Spleen (tissue), 11 donors: ENCODE results near the gene HOXB9. TPM values are rescaled to one million over a fixed set of nuclear protein-coding genes. Genes with fewer than 3 reads are reported as not detected.

Source experiments
- DNase-seq: peaks from one replicate; pipeline ENCODE4 v3.0.0-alpha.2; 2020
- H3K27ac ChIP-seq, 8 donors: fragments of 200-600 bp; sonication (generic) in 7 of 8; 1 replicate in 4 of 8; 2 replicates in 4 of 8; pipeline versions ENCODE4 v1.5.0 to v1.8.0; 2016 to 2021; ENCODE audit warnings: inconsistent platforms in 4 of 8, mild to moderate bottlenecking in 4 of 8, moderate library complexity in 1 of 8
- H3K27me3 ChIP-seq, 7 donors: fragments of 200-600 bp; sonication (generic) in 6 of 7; replicated peaks in 1 of 7; 1 replicate in 4 of 7; 2 replicates in 3 of 7; pipeline versions ENCODE4 v1.5.0 to v1.8.0; 2016 to 2021; ENCODE audit warnings: inconsistent platforms in 3 of 7, mild to moderate bottlenecking in 1 of 7
- H3K36me3 ChIP-seq, 6 donors: fragments of 200-600 bp; sonication (generic) in 5 of 6; 1 replicate in 4 of 6; 2 replicates in 2 of 6; pipeline versions ENCODE4 v1.5.0 to v1.8.0; 2016 to 2021; ENCODE audit warnings: inconsistent platforms in 2 of 6
- H3K4me1 ChIP-seq, 6 donors: fragments of 200-600 bp; sonication (generic) in 5 of 6; 1 replicate in 3 of 6; 2 replicates in 3 of 6; pipeline versions ENCODE4 v1.5.0 to v1.8.0; 2016 to 2021; ENCODE audit warnings: inconsistent platforms in 3 of 6
- H3K4me3 ChIP-seq, 8 donors: fragments of 200-600 bp; sonication (generic) in 7 of 8; 1 replicate in 4 of 8; 2 replicates in 4 of 8; pipeline versions ENCODE4 v1.5.0 to v1.8.0; 2016 to 2021; ENCODE audit warnings: inconsistent platforms in 4 of 8, mild to moderate bottlenecking in 4 of 8, moderate library complexity in 2 of 8
- H3K9me3 ChIP-seq, 8 donors: fragments of 200-600 bp; sonication (generic) in 7 of 8; 1 replicate in 4 of 8; 2 replicates in 4 of 8; pipeline versions ENCODE4 v1.5.0 to v1.8.0; 2016 to 2021; ENCODE audit warnings: inconsistent platforms in 4 of 8
- POLR2A ChIP-seq, 3 donors: fragments of 450-650 bp; IDR thresholded peaks; one replicate each; pipeline ENCODE4 v1.5.1; 2017; ENCODE audit warnings: antibody characterized with exemption in 3 of 3, mild to moderate bottlenecking in 1 of 3
- POLR2AphosphoS5 ChIP-seq, 3 donors: sonication (generic); formaldehyde crosslinking; IDR thresholded peaks; one replicate each; pipeline ENCODE4 v1.5.1; 2017; ENCODE audit warnings: antibody characterized with exemption in 3 of 3
- WGBS, 5 donors: extraction: QIAGEN DNeasy Blood & Tissue Kit in 3 of 5; methylation state at CpG; one replicate each; pipeline versions ENCODE4 v1.1.5 to v1.1.7; 2013 to 2018; 5-methylcytosine and 5-hydroxymethylcytosine counted together
- intact Hi-C: fragments of 100-400 bp; cut with DNase I; formaldehyde crosslinking; loops from one replicate; pipeline ENCODE4 v1.15.0; 2023; ENCODE audit warnings: low total_unique reads
- polyA plus RNA-seq, 3 donors: library from polyadenylated mRNA; stranded (reverse); fragments of 200-250 nt; gene quantifications; one replicate each; pipeline ENCODE4 v1.2.1, GENCODE V29; 2013
- total RNA-seq, 7 donors: library from RNA; depleted of rRNA in 3 of 7; stranded (reverse); fragments of >200 nt in 3 of 7; fragmentation: NEBNext Ultra II Directional in 4 of 7; extraction: Animal tissue kit (Norgen Biotek cat#: 25700) in 4 of 7; gene quantifications; one replicate each; pipeline versions ENCODE4 v1.1.0 to v1.2.1, GENCODE V29; 2016 to 2021
- TF ChIP-seq, protein P1 (sequence below), 11 experiments: fragments of 200-600 bp in 7 of 11; fragments of 450-650 bp in 4 of 11; sonication (generic) in 4 of 11; IDR thresholded peaks in 8 of 11; conservative IDR thresholded peaks in 3 of 11; 1 replicate in 7 of 11; 2 replicates in 4 of 11; pipeline versions ENCODE4 v1.4.0 to v1.8.0; 2016 to 2021; ENCODE audit warnings: antibody characterized with exemption in 11 of 11, inconsistent platforms in 4 of 11, mild to moderate bottlenecking in 1 of 11
- donor health status: healthy with polysubstance abuse.
- donor health status: DM: no; HTN: no; CAD: no; lungs with moderate emphysema.
- donor health status: DM: no; HTN: no; CAD: no.
- donor health status: Bipolar disorder and iron deficiency.
- donor health status: healthy.
- donor health status: DM: no; HTN: no; CAD: no.
- donor health status: DM: yes; HTN: yes; CAD: no.

The HOXB9 gene
- total and polyA plus RNA-seq, 10 donors, result 0.10 to 0.50 (median 0.42) TPM; not detected in 5

GRCh38 chr17:48596000-48596734 is 30.0 kb downstream of the HOXB9 start:
- no peaks in the 10 kb centered on the region for H3K9me3 ChIP-seq
- H3K27me3 ChIP-seq, result peaks cover 6 to 100% (median 93%) of the 10 kb centered on the region in 7 donors
- TF ChIP-seq POLR2A (IDR thresholded peaks at IDR 0.05) (no peak), POLR2AphosphoS5 (IDR thresholded peaks at IDR 0.05) (no peak)
- TF ChIP-seq, protein P1, sequence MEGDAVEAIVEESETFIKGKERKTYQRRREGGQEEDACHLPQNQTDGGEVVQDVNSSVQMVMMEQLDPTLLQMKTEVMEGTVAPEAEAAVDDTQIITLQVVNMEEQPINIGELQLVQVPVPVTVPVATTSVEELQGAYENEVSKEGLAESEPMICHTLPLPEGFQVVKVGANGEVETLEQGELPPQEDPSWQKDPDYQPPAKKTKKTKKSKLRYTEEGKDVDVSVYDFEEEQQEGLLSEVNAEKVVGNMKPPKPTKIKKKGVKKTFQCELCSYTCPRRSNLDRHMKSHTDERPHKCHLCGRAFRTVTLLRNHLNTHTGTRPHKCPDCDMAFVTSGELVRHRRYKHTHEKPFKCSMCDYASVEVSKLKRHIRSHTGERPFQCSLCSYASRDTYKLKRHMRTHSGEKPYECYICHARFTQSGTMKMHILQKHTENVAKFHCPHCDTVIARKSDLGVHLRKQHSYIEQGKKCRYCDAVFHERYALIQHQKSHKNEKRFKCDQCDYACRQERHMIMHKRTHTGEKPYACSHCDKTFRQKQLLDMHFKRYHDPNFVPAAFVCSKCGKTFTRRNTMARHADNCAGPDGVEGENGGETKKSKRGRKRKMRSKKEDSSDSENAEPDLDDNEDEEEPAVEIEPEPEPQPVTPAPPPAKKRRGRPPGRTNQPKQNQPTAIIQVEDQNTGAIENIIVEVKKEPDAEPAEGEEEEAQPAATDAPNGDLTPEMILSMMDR (IDR thresholded peaks at IDR 0.05 in 8 of 11, conservative IDR thresholded peaks at IDR 0.05 in 3 of 11), result no peak
- peak overlapping the region in 3 of 8 donors; percentile 72 to 85 (median 81) for H3K27ac ChIP-seq
- 26 to 38% (median 34%) methylated on average over 43 to 54 of the region's 54 CpGs for WGBS, 5 donors
- peaks cover 19 to 79% (median 58%) of the 10 kb centered on the region in 6 donors for H3K4me1 ChIP-seq
- intact Hi-C loops, result no loop called here
- DNase-seq, result no peak
- peak overlapping the region in 6 of 8 donors; percentile 13 to 74 (median 49) for H3K4me3 ChIP-seq
- no peaks in the 10 kb centered on the region for H3K36me3 ChIP-seq

DNA sequence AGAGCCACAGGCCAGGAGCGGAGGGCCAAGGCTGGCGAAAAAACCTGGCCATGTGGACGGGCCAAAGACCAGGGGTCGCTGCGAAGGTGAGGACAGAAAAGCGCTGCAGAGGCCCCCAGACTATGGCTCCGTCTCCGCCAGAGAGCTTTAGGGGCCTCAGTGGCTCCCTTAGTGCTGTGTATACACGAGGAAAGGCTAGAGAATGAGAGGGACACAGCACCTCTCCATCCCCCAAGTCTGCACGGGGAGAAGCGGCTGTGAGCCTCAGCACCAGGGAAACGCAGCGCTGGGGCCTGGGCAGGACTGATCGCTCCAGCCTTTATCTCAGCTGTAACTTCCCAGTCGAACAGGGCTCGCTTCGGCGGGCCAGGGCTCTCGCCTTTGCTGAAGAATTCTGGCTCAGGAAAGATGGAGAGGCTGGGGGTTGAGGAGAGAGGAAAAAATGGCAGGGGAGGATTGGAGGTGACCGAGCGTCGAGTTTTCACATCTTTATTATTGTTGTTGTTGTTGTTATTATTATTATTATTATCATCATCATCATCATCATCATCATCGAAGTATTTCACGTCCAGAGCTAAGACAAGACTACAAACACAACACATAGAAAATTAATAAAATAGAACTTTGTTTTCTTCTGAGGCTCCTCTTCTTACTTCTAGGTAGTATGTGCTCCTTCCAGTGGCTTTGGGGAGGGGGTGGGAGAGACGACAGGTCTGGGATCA is 30.7 kb downstream of the HOXB9 start:
- Histone ChIP-seq H3K27ac (peak overlapping the region in 4 of 8 donors; percentile 38 to 85 (median 60)), H3K36me3 (no peaks in the 10 kb centered on the region), H3K27me3 (peaks cover 6 to 100% (median 97%) of the 10 kb centered on the region in 7 donors), H3K9me3 (no peaks in the 10 kb centered on the region), H3K4me1 (peaks cover 19 to 83% (median 58%) of the 10 kb centered on the region in 6 donors), H3K4me3 (no peak overlapping the region)
- intact Hi-C loops, result no loop called here
- no peak for TF ChIP-seq POLR2A (IDR thresholded peaks at IDR 0.05)
- no peak for TF ChIP-seq POLR2AphosphoS5 (IDR thresholded peaks at IDR 0.05)
- TF ChIP-seq, protein P1 (IDR thresholded peaks at IDR 0.05 in 8 of 11, conservative IDR thresholded peaks at IDR 0.05 in 3 of 11), result no peak
- WGBS, 5 donors, result 89 to 93% (median 90%) methylated on average over 24 to 25 of the region's 25 CpGs
- DNase-seq, result no peak

- Histone ChIP-seq H3K27ac (peak overlapping the region in 7 of 8 donors; percentile 22 to 85 (median 60)), H3K27me3 (peaks cover 6 to 100% (median 93%) of the 10 kb centered on the region in 7 donors), H3K9me3 (no peaks in the 10 kb centered on the region), H3K4me1 (peaks cover 19 to 91% (median 58%) of the 10 kb centered on the region in 6 donors), H3K4me3 (peak overlapping the region in 2 of 8 donors; percentile 36 to 67), H3K36me3 (no peaks in the 10 kb centered on the region)
- DNase-seq, result no peak
- TF ChIP-seq POLR2AphosphoS5 (IDR thresholded peaks at IDR 0.05) (no peak), POLR2A (IDR thresholded peaks at IDR 0.05) (no peak)
- TF ChIP-seq, protein P1 (IDR thresholded peaks at IDR 0.05 in 8 of 11, conservative IDR thresholded peaks at IDR 0.05 in 3 of 11), result no peak
- intact Hi-C loops, result loop anchor here (5.0 kb wide), 1 partner anchor 242 kb away; no protein-coding TSS in a partner anchor
- 69 to 82% (median 75%) methylated on average over 24 to 25 of the region's 25 CpGs for WGBS, 5 donors
Observed at GRCh38 chr17:48594538-48595277, 31.4 kb downstream of the HOXB9 start.
